K562 (cell line): ENCODE results near the gene ZBTB8A. TPM values are rescaled to one million over a fixed set of nuclear protein-coding genes. Genes with fewer than 3 reads are reported as not detected.

Source experiments
- CBFA2T2 ChIP-seq: fragments of 450-650 bp; conservative IDR thresholded peaks from 2 replicates; pipeline ENCODE4 v1.6.1; 2017; ENCODE audit warnings: mild to moderate bottlenecking
- HDAC1 ChIP-seq, 2 experiments: fragments of 450-650 bp; IDR thresholded peaks; 2 replicates each; pipeline ENCODE4 v1.6.1; 2016 to 2017; ENCODE audit warnings: inconsistent platforms in 1 of 2, mild to moderate bottlenecking in 1 of 2, moderate library complexity in 1 of 2
- JUND ChIP-seq, 2 experiments: IDR thresholded peaks; 2 replicates in 1 of 2; 3 replicates in 1 of 2; pipeline ENCODE4 v1.6.1; 2011; ENCODE audit warnings: borderline replicate concordance in 2 of 2, low read depth in 2 of 2, low read length in 2 of 2, improper control_type of control experiment in 1 of 2, missing biosample characterization in 1 of 2, missing genetic modification characterization in 1 of 2, missing genetic modification reagents in 1 of 2
- MEF2D ChIP-seq: conservative IDR thresholded peaks from 2 replicates; pipeline ENCODE4 v1.6.1; 2016; ENCODE audit warnings: low read depth, missing genetic modification characterization, missing compliant biosample characterization
- MIER1 ChIP-seq: fragments of 450-650 bp; IDR thresholded peaks from 2 replicates; pipeline ENCODE4 v1.6.1; 2016; ENCODE audit warnings: antibody characterized with exemption, mild to moderate bottlenecking, low read depth
- MTA2 ChIP-seq: fragments of 450-650 bp; IDR thresholded peaks from 2 replicates; pipeline ENCODE4 v1.6.1; 2016; ENCODE audit warnings: low read depth
- NR2C1 ChIP-seq, 2 experiments: fragments of 450-650 bp; IDR thresholded peaks; 2 replicates each; pipeline ENCODE4 v1.6.1; 2017; ENCODE audit warnings: mild to moderate bottlenecking in 2 of 2, antibody characterized with exemption in 1 of 2, inconsistent platforms in 1 of 2, missing compliant biosample characterization in 1 of 2, missing genetic modification characterization in 1 of 2
- RERE ChIP-seq: sonication (generic); formaldehyde crosslinking; IDR thresholded peaks from 2 replicates; pipeline ENCODE4 v1.8.0; 2023; ENCODE audit warnings: missing genetic modification reagents, mild to moderate bottlenecking, borderline replicate concordance
- SMARCE1 ChIP-seq: fragments of 450-650 bp; IDR thresholded peaks from 2 replicates; pipeline ENCODE4 v1.7.1; 2016; ENCODE audit warnings: mild to moderate bottlenecking
- TAF15 ChIP-seq: fragments of 200-400 bp; formaldehyde crosslinking; IDR thresholded peaks from 2 replicates; pipeline ENCODE4 v1.6.1; 2017; ENCODE audit warnings: mild to moderate bottlenecking, low read depth, low read length, moderate library complexity
- ZKSCAN1 ChIP-seq: fragments of 150-350 bp; IDR thresholded peaks from 2 replicates; pipeline ENCODE4 v1.6.1; 2016; ENCODE audit warnings: low read depth, low read length
- ZSCAN29 ChIP-seq: fragments of 450-650 bp; IDR thresholded peaks from 2 replicates; pipeline ENCODE4 v1.6.1; 2017
- polyA plus RNA-seq, 8 experiments: library from polyadenylated mRNA; depleted of rRNA in 4 of 8; stranded (reverse) in 5 of 8; unstranded in 3 of 8; fragments of >200 nt; fragmentation: Nextera tagmentation in 2 of 8; fragmentation: Illumina TruSeq in 1 of 8; extraction: Ambion mirVana in 2 of 8; extraction: Trizol in 1 of 8; gene quantifications; 2 replicates each; pipeline versions ENCODE4 v1.2.1 to v1.2.3, GENCODE V29; 2011 to 2014; ENCODE audit warnings: inconsistent platforms in 1 of 8, missing spikeins in 1 of 8
- total RNA-seq, 7 experiments: library from RNA; depleted of rRNA in 6 of 7; stranded (reverse); fragments of >200 nt in 6 of 7; fragmentation: Illumina TruSeq in 2 of 7; extraction: Trizol in 2 of 7; gene quantifications; 2 replicates each; pipeline versions ENCODE4 v1.2.1 to v1.2.3, GENCODE V29; 2011 to 2021; ENCODE audit warnings: low replicate concordance in 1 of 7
- TF ChIP-seq, protein P1 (sequence below): fragments of 450-650 bp; IDR thresholded peaks from 2 replicates; pipeline ENCODE4 v1.6.1; 2018; ENCODE audit not compliant: partially characterized antibody
- TF ChIP-seq, protein P2 (sequence below): sonication (generic); formaldehyde crosslinking; IDR thresholded peaks from 2 replicates; pipeline ENCODE4 v1.8.1; 2023; ENCODE audit warnings: mild to moderate bottlenecking, missing genetic modification reagents
- TF ChIP-seq, protein P3 (sequence below): fragments of 450-650 bp; formaldehyde crosslinking; conservative IDR thresholded peaks from 2 replicates; pipeline ENCODE4 v1.4.0; 2022; ENCODE audit warnings: mild to moderate bottlenecking, missing genetic modification characterization

Gene ZBTB8A
- total and polyA plus RNA-seq, 9 of the 15 experiments (the other 6 are each of a cell fraction or from before 2014, with no cell fraction given), result 0.01 to 0.64 (median 0.09) TPM

- TF ChIP-seq SMARCE1, result peak; percentile 69; the same call in 1 of the 2 replicates
- TF ChIP-seq, protein P1, sequence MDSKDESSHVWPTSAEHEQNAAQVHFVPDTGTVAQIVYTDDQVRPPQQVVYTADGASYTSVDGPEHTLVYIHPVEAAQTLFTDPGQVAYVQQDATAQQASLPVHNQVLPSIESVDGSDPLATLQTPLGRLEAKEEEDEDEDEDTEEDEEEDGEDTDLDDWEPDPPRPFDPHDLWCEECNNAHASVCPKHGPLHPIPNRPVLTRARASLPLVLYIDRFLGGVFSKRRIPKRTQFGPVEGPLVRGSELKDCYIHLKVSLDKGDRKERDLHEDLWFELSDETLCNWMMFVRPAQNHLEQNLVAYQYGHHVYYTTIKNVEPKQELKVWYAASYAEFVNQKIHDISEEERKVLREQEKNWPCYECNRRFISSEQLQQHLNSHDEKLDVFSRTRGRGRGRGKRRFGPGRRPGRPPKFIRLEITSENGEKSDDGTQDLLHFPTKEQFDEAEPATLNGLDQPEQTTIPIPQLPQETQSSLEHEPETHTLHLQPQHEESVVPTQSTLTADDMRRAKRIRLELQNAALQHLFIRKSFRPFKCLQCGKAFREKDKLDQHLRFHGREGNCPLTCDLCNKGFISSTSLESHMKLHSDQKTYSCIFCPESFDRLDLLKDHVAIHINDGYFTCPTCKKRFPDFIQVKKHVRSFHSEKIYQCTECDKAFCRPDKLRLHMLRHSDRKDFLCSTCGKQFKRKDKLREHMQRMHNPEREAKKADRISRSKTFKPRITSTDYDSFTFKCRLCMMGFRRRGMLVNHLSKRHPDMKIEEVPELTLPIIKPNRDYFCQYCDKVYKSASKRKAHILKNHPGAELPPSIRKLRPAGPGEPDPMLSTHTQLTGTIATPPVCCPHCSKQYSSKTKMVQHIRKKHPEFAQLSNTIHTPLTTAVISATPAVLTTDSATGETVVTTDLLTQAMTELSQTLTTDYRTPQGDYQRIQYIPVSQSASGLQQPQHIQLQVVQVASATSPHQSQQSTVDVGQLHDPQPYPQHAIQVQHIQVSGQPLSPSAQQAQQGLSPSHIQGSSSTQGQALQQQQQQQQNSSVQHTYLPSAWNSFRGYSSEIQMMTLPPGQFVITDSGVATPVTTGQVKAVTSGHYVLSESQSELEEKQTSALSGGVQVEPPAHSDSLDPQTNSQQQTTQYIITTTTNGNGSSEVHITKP, result peak; percentile 55
- no peak for TF ChIP-seq MEF2D (tag)
- TF ChIP-seq, protein P2, sequence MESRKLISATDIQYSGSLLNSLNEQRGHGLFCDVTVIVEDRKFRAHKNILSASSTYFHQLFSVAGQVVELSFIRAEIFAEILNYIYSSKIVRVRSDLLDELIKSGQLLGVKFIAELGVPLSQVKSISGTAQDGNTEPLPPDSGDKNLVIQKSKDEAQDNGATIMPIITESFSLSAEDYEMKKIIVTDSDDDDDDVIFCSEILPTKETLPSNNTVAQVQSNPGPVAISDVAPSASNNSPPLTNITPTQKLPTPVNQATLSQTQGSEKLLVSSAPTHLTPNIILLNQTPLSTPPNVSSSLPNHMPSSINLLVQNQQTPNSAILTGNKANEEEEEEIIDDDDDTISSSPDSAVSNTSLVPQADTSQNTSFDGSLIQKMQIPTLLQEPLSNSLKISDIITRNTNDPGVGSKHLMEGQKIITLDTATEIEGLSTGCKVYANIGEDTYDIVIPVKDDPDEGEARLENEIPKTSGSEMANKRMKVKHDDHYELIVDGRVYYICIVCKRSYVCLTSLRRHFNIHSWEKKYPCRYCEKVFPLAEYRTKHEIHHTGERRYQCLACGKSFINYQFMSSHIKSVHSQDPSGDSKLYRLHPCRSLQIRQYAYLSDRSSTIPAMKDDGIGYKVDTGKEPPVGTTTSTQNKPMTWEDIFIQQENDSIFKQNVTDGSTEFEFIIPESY (CRISPR knock-in tag), result no peak
- TF ChIP-seq MTA2, result no peak
- TF ChIP-seq RERE, result no peak
- TF ChIP-seq, protein P3, sequence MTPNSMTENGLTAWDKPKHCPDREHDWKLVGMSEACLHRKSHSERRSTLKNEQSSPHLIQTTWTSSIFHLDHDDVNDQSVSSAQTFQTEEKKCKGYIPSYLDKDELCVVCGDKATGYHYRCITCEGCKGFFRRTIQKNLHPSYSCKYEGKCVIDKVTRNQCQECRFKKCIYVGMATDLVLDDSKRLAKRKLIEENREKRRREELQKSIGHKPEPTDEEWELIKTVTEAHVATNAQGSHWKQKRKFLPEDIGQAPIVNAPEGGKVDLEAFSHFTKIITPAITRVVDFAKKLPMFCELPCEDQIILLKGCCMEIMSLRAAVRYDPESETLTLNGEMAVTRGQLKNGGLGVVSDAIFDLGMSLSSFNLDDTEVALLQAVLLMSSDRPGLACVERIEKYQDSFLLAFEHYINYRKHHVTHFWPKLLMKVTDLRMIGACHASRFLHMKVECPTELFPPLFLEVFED (CRISPR knock-in tag), result 0 out of 2 replicates have a peak, but pooled peaks have one; percentile 51
- TF ChIP-seq TAF15, result no peak
- peak in 1 of 2 experiments; percentile 33; a peak in 1 of 4 replicates for TF ChIP-seq HDAC1 (IDR thresholded peaks at IDR 0.05)
- no peak for TF ChIP-seq ZSCAN29
- no peak for TF ChIP-seq ZKSCAN1
- no peak for TF ChIP-seq MIER1
- peak; percentile 24; the same call in 1 of the 2 replicates for TF ChIP-seq NR2C1 (IDR thresholded peaks at IDR 0.05)
- TF ChIP-seq NR2C1 (tag; IDR thresholded peaks at IDR 0.05), result no peak
- TF ChIP-seq JUND (IDR thresholded peaks at IDR 0.05; ENCODE audit: borderline replicate concordance, low read depth, low read length), result peak; percentile 47; the same call in 1 of the 2 replicates
- peak; percentile 68; the same call in 1 of the 3 replicates for TF ChIP-seq JUND (tag; IDR thresholded peaks at IDR 0.05; ENCODE audit: borderline replicate concordance, low read depth, low read length)
- peak; percentile 33 for TF ChIP-seq CBFA2T2
These were observed 2.5 kb upstream of the ZBTB8A start (continued) for GRCh38 chr1:32536764-32537163.
